GM13977 (cell line): ENCODE data around the gene AFMID.
A peak's percentile ranks its signal among the peaks of the same experiment; 100 is the strongest.
"Not testable (repeated sequence)": the region's sequence is repeated elsewhere in the genome, so short reads cannot be mapped to it uniquely, and the experiment has no call there.

Experiments
- DNase-seq: peaks from one replicate; pipeline ENCODE4 v3.0.0; 2012; ENCODE audit warnings: low spot score
- CTCF ChIP-seq: IDR thresholded peaks from 2 replicates; pipeline ENCODE4 v1.5.1; 2012; ENCODE audit warnings: mild to moderate bottlenecking, control low read depth; ENCODE audit not compliant: insufficient read depth; ENCODE audit errors: extremely low read depth, missing control alignments
- in situ Hi-C: fragments of 300-500 bp; cut with MboI; formaldehyde crosslinking; loops from one replicate; pipeline ENCODE4 v1.12.0; 2022; ENCODE audit warnings: low sequenced_read_pairs, low pct_unique_long_range_greater_than_20kb, mixed read lengths, inconsistent platforms; ENCODE audit not compliant: unreplicated experiment

AFMID gene

GRCh38 chr17:78252111-78252634 lies 65.0 kb downstream of the AFMID start:
- in situ Hi-C loops, result no loop called here
- peak; percentile 59 for DNase-seq
- TF ChIP-seq CTCF, result no peak

GRCh38 chr17:78252701-78253635 lies 65.8 kb downstream of the AFMID start:
- no peak for TF ChIP-seq CTCF

GRCh38 chr17:78253636-78253945 lies 66.4 kb downstream of the AFMID start:
- in situ Hi-C loops, DNase-seq: not testable (repeated sequence)

More at GRCh38 chr17:78252701-78253635, 65.8 kb downstream of the AFMID start:
- no peak for DNase-seq
- in situ Hi-C loops, result no loop called here

- TF ChIP-seq CTCF, result no peak
- in situ Hi-C loops, result no loop called here
- DNase-seq, result peak; percentile 92
Observed at GRCh38 chr17:78253946-78254672, 66.9 kb downstream of the AFMID start.

GRCh38 chr17:78255029-78255656 lies 68.0 kb downstream of the AFMID start:
- no peak for DNase-seq
- no peak for TF ChIP-seq CTCF
- in situ Hi-C loops, result no loop called here

- in situ Hi-C loops, result no loop called here
- no peak for TF ChIP-seq CTCF
- DNase-seq, result no peak
Observed at GRCh38 chr17:78255953-78256706, 69.0 kb downstream of the AFMID start.
